ENCODE measurements around the gene TBC1D22A.

TBC1D22A gene

DNA sequence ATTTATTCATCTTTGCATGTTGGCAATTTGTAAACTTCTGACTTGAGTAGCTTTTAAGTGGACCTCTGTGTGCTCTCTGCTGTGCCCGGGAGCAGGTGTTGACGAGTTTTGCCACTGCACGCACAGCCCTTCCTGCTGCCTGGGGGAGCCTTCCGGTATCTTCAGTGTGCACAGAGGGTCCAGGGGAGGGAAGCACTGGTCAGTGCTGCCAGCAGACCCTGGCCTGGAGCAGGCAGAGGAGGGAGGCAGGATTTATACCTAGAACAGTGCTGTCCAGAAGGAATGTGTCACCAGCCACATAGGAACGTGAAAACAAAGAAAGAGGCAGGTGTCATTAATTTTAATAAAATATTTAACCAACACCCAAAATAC, 403.6 kb downstream of the TBC1D22A start:
- peak; percentile 47 for DNase-seq

GRCh38 chr22:47166446-47167016, 404.1 kb downstream of the TBC1D22A start:
- DNase-seq, result peak; percentile 32

DNA sequence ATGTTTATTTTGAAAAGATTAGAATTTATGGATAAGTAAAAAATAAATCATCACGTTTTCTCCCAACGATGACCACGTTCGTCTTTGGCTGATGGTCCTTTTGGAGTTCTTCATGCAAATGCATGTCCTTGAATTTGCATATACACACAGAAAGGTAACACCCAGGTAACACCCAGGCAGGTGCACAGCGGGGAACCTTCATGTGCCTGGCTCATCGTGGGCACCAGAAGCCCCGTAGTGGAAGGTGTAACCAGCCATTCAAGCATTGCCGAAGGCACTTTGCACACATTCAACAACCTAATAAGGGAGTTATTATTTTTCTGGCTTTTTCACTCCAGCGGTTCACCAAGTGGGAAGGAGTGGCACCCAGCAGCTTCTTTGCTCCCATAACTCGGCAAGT, 404.6 kb downstream of the TBC1D22A start:
- DNase-seq, result peak; percentile 12

- DNase-seq, result peak; percentile 26
Measured at GRCh38 chr22:47167921-47168320, 405.5 kb downstream of the TBC1D22A start.

GRCh38 chr22:47168441-47168840, 406.0 kb downstream of the TBC1D22A start:
- DNase-seq, result peak; percentile 22

- DNase-seq, result peak; percentile 66
Measured at GRCh38 chr22:47168900-47169800, 406.7 kb downstream of the TBC1D22A start.

- no peak for DNase-seq
Measured at GRCh38 chr22:47169801-47170140, 407.3 kb downstream of the TBC1D22A start.

GRCh38 chr22:47170511-47171440, 408.3 kb downstream of the TBC1D22A start:
- DNase-seq, result peak; percentile 16

DNA sequence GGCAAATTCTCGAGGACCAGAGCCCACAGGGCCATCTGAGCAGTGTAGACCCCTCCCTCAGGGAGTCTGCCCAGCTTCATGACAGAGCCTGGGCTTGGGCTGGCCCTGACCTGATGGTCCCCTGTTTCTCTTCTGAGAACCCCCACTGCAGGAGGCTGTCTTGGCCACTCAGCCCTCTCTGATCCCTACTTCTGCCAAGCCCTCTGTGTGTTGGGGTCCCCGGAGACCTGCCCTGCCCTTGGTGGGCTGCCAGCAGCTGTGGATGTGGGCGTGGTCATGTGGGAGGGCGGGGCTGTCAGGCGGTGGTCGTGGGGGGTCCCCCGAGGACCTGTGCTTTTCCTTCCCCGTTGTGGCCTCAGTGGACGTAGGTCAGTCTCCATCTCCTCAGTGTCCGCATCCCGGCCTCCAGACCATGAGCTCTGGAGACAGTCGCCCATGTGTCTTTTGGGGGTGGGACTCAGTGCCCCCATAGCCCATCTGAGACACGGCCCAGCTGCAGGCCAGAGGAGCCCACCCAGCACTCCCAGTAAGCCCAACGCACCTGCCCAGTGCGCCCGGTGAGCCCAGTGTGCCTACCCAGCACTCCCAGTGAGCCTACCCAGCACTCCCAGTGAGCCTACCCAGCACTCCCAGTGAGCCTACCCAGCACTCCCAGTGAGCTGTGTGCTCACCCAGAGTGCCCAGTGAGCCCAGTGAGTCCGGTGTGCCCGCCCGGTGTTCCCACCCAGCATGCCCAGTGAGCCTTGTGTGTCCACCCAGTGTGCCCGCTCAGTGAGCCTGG, 409.2 kb downstream of the TBC1D22A start:
- peak; percentile 33 for DNase-seq

- peak; percentile 45 for DNase-seq
Measured at GRCh38 chr22:47172771-47173534, 410.5 kb downstream of the TBC1D22A start.

DNA sequence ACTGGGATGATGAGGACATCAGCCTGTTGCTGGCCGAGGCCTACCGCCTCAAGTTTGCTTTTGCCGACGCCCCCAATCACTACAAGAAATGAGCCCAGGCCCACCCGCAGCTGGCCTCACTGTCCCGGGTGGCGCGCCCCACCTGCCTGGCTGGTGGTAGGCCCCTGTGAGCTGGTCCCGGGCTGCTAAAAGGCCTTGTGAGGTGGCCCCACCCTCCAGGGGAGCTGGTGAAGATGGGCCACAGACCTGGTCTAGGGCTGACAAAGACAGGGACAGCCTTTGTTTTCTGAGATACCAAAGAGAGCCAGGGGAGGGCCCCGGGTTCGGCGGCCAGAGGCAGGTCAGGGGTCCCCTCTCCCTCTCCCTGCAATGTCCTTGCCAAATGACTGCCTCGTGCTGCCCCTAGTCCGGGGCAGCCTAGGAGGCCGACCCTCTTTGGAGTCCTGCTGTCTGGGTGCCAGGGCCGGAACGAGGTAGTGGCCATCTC, 411.1 kb downstream of the TBC1D22A start:
- peak; percentile 48 for DNase-seq

DNA sequence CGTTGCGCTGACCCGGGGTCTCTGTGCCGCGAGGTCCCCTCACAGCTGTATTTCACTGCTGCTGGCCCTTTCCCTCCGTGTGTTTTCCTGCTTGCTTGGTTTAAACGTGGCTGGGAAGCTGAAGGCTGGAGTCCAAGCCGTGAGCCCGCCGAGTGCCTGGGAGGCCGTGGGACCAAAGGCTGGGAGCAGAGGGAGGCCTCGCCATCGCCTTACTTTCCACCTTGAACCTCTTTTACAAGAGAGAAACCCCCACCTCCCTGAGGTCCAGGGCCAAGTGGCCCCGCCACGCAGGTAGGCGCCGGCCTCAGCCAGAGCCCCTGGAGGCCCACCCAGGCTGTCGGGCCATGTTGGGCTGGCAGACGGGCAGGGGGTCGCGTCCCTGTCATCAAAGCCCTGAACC, 411.6 kb downstream of the TBC1D22A start:
- DNase-seq, result peak; percentile 43

GRCh38 chr22:47174671-47175112, 412.2 kb downstream of the TBC1D22A start:
- DNase-seq, result peak; percentile 61

- peak; percentile 47 for DNase-seq
Measured at GRCh38 chr22:47175151-47176025, 412.9 kb downstream of the TBC1D22A start.

DNA sequence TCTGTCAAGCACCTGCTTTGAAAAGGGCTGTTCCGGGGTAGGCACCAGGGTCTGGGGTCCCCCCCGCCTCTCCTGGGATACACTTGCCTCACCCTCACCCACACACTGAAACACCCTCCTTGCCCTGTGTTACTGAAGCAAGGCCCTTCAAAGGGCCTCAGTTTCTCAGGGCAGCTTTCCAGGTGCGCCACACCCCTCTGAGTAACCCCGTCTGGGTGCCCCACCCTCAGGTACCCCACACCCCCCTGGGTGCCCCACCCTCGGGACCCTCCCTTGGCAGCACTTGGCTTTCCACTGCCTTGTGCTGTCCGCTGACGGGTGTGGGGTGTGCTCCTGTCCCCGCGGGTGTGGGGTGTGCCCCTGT, 413.6 kb downstream of the TBC1D22A start:
- DNase-seq, result no peak

DNA sequence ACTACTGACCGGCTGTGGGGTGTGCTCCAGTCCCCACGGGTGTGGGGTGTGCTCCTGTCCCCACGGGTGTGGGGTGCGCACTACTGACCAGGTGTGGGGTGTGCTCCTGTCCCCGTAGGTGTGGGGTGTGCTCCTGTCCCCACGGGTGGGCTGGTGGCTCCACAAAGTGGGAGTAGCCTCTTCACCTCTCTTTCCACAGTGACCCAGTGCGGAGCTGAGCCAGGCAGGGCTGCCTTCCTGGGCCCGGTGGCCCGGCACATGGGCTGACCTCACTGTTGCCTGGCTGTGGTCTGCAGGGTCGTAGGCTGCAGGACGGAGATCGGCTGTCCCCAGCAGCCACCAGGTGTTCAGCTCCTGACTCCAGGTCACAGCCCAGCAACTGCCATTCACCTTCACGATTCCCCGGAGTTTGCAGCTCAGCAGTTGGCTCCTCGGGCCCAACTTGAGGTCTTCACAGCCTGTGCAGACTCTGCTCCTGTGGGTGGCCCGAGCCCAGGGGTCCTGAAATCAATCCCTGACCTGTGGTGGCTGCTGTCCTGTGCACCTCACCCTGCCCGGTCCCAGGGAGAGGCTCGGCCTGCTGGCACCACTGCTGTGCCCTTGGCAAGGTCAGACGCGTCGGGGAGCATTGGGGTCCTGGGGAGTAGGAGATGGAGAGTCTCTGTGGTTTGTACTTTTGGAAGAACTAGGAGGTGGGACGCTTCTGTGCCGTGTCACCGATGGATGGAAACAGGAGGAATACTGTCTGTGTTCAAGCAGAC, 414.3 kb downstream of the TBC1D22A start:
- peak; percentile 43 for DNase-seq

- DNase-seq, result peak; percentile 45
Measured at GRCh38 chr22:47177334-47177815, 414.9 kb downstream of the TBC1D22A start.

DNA sequence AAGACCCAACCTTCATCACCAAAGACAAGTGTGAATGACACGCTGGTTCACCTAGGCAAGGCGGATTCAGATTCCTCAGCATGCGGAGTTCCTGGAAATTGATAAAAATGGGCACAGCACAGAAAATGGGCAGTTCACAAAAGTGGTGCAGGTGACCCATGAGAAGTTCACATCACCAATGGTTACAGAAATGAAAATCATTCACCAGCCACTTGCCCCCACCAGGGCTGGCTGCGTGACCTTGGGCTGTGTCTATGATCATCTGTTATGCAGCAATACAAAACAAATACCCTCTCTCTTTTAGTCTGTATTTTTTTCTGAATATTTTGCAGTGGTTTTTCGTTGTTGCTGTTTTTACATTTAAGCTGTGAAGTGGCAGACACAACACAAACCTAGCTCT, 415.9 kb downstream of the TBC1D22A start:
- DNase-seq, result peak; percentile 25

GRCh38 chr22:47180796-47181195, 418.3 kb downstream of the TBC1D22A start:
- DNase-seq, result no peak
